Panc1 (cell line): ENCODE data around the gene CKAP5. TPM values are rescaled to one million over a fixed set of nuclear protein-coding genes. Genes with fewer than 3 reads are reported as not detected.

ENCODE experiments used
- ATAC-seq: fragments of 200-7000 bp; cut with Tn5 transposase; 2 replicates; pipeline ENCODE4 v1.9.1; 2020; ENCODE audit warnings: mild to moderate bottlenecking, moderate library complexity
- BruUV-seq: library from RNA; stranded (reverse); fragments of 400-500 nt; replicated peaks from 2 replicates; lab custom pipeline; 2021; lab: Mats Ljungman, UMichigan
- CTCF ChIA-PET: fragments of 300-600 bp; sonication (Branson Sonifier 250); formaldehyde crosslinking; loops from one replicate; lab custom pipeline; 2022; ENCODE audit warnings: antibody characterized with exemption; lab: Charles Lee
- POLR2A ChIA-PET: fragments of 300-600 bp; sonication (Branson Sonifier 250); formaldehyde crosslinking; loops from one replicate; lab custom pipeline; 2022; ENCODE audit warnings: antibody characterized with exemption; lab: Charles Lee
- DNase-seq: peaks from one replicate; pipeline ENCODE4 v3.0.0-alpha.2; 2010; ENCODE audit warnings: low read depth, low spot score
- H3K27ac ChIP-seq: 2 replicates; pipeline ENCODE4 v1.5.1; 2011; ENCODE audit warnings: mild to moderate bottlenecking, low read length, inconsistent platforms
- H3K27me3 ChIP-seq: fragments of 200-500 bp; sonication (Bioruptor generic); 2 replicates; pipeline ENCODE4 v1.6.0; 2014; ENCODE audit warnings: low read length, inconsistent platforms; ENCODE audit not compliant: control insufficient read depth, insufficient read depth
- H3K36me3 ChIP-seq: fragments of 200-500 bp; sonication (Bioruptor generic); 2 replicates; pipeline ENCODE4 v1.5.1; 2014; ENCODE audit warnings: inconsistent platforms, mild to moderate bottlenecking, low read length, moderate library complexity; ENCODE audit not compliant: control insufficient read depth, insufficient read depth
- H3K4me1 ChIP-seq: 2 replicates; pipeline ENCODE4 v1.5.1; 2011; ENCODE audit warnings: inconsistent platforms, mild to moderate bottlenecking, low read length, moderate library complexity; ENCODE audit not compliant: control insufficient read depth, insufficient read depth
- H3K4me3 ChIP-seq, 2 experiments: 2 replicates each; pipeline ENCODE4 v1.5.1; 2011 to 2012; ENCODE audit warnings: low read depth in 2 of 2, low read length in 2 of 2, mild to moderate bottlenecking in 2 of 2, inconsistent platforms in 1 of 2, moderate library complexity in 1 of 2
- H3K9me3 ChIP-seq: fragments of 200-500 bp; sonication (Bioruptor generic); 2 replicates; pipeline ENCODE4 v1.5.1; 2014; ENCODE audit warnings: low read depth, mild to moderate bottlenecking, inconsistent platforms, low read length, moderate library complexity; ENCODE audit not compliant: control insufficient read depth, insufficient read depth
- CTCF ChIP-seq: fragments of 450-650 bp; IDR thresholded peaks from 2 replicates; pipeline ENCODE4 v1.5.1; 2017; ENCODE audit warnings: mild to moderate bottlenecking
- POLR2AphosphoS5 ChIP-seq: IDR thresholded peaks from 2 replicates; pipeline ENCODE4 v1.6.1; 2012; ENCODE audit warnings: mild to moderate bottlenecking, low read depth, low read length, moderate library complexity
- REST ChIP-seq, 2 experiments: IDR thresholded peaks; 2 replicates each; pipeline ENCODE4 v1.6.1; 2011 to 2012; ENCODE audit warnings: low read depth in 2 of 2, control low read depth in 1 of 2, low read length in 1 of 2, mild to moderate bottlenecking in 1 of 2, moderate library complexity in 1 of 2; ENCODE audit not compliant: insufficient read depth in 1 of 2
- SIN3A ChIP-seq: IDR thresholded peaks from 2 replicates; pipeline ENCODE4 v1.6.1; 2012; ENCODE audit warnings: low read depth, mild to moderate bottlenecking, low read length, moderate library complexity, borderline replicate concordance; ENCODE audit not compliant: insufficient read depth
- TCF7L2 ChIP-seq: IDR thresholded peaks from 2 replicates; pipeline ENCODE4 v1.6.1; 2011; ENCODE audit warnings: mild to moderate bottlenecking, low read depth, low read length, inconsistent platforms
- in situ Hi-C: cut with HindIII; loops from 2 replicates; pipeline ENCODE4 v1.10.0; 2016; ENCODE audit warnings: low sequenced_read_pairs, low pct_unique_long_range_greater_than_20kb
- intact Hi-C: fragments of 100-400 bp; cut with micrococcal nuclease; formaldehyde crosslinking; loops from one replicate; pipeline ENCODE4 v1.10.0; 2022; ENCODE audit not compliant: unreplicated experiment
- total RNA-seq: library from RNA; stranded (reverse); gene quantifications from one replicate; pipeline ENCODE4 v1.2.1, GENCODE V29; 2021; ENCODE audit not compliant: unreplicated experiment

CKAP5 gene
- total RNA-seq, 1 experiment from 2014 or later: 191 TPM

GRCh38 chr11:46849631-46850030 lies 3.6 kb upstream of the CKAP5 start:
- no peak for ATAC-seq
- no peak overlapping the region for H3K4me3 ChIP-seq
- intact Hi-C loops (no loop called here), in situ Hi-C loops (no loop called here)
- H3K9me3 ChIP-seq: no peaks in the 10 kb centered on the region
- CTCF ChIA-PET: no interaction called here
- POLR2A ChIA-PET: no interaction called here
- BruUV-seq: no TSS peak
- no peak overlapping the region for H3K27ac ChIP-seq
- peaks cover 1% of the 10 kb centered on the region; the same call in 1 of the 2 replicates for H3K4me1 ChIP-seq
- H3K36me3 ChIP-seq: peaks cover 4% of the 10 kb centered on the region; the same call in 1 of the 2 replicates
- DNase-seq: no peak
- TF ChIP-seq REST (IDR thresholded peaks at IDR 0.05; ENCODE audit: insufficient read depth in 1 of 2, low read depth in 2 of 2, low read length in 1 of 2): no peak
- TF ChIP-seq CTCF: no peak
- TF ChIP-seq POLR2AphosphoS5: no peak
- no peak for TF ChIP-seq SIN3A
- H3K27me3 ChIP-seq: no peaks in the 10 kb centered on the region

- in situ Hi-C loops (no loop called here), intact Hi-C loops (no loop called here)
- BruUV-seq: no TSS peak
- no peaks in the 10 kb centered on the region for H3K9me3 ChIP-seq
- peaks cover 4% of the 10 kb centered on the region for H3K36me3 ChIP-seq
- POLR2A ChIA-PET: no interaction called here
- H3K4me1 ChIP-seq: peaks cover 12% of the 10 kb centered on the region
- H3K4me3 ChIP-seq: peak overlapping the region; percentile 76 to 96
- CTCF ChIA-PET: no interaction called here
- H3K27me3 ChIP-seq: no peaks in the 10 kb centered on the region
- no peak for TF ChIP-seq REST (IDR thresholded peaks at IDR 0.05; ENCODE audit: insufficient read depth in 1 of 2, low read depth in 2 of 2, low read length in 1 of 2)
- TF ChIP-seq TCF7L2: no peak; the same call in 1 of the 2 replicates
- no peak for TF ChIP-seq CTCF
- no peak for TF ChIP-seq SIN3A
- H3K27ac ChIP-seq: peak overlapping the region; percentile 93
- DNase-seq: no peak
- peak; percentile 44 for ATAC-seq
Observed at GRCh38 chr11:46846510-46846830, 390 bp upstream of the CKAP5 start.
